GM12872 (cell line): ENCODE measurements around the gene GLRX5.

Experiments used
- TF ChIP-seq, protein P1 (sequence below): IDR thresholded peaks from 3 replicates; pipeline ENCODE4 v1.5.1; 2011; ENCODE audit warnings: low read depth, mild to moderate bottlenecking, low read length, moderate library complexity; ENCODE audit not compliant: insufficient read depth

Gene GLRX5

DNA sequence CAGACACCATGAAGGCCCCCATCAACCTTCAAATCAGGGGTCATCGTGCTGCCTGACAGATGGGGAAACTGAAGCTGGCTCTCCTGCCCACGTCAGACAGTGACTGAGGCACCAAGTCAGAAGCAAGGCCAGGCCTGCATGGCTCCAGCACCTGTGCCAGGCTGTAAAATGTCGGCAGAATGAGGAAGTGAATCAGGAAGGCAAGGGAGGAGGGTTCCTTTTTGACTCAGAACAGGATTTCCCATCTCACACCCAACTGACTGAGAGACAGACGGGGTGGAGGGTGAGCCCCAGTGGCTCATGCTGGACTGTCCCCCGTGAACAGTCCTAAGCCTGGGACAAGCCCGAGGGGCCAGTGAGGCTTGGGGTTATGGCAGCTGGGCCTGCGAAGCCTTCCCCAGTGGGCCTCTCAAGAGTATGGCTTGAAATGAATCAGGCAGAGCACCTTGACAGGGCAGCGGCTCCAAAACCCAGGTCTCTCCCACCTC lies 39.3 kb upstream of the GLRX5 start:
- TF ChIP-seq, protein P1, sequence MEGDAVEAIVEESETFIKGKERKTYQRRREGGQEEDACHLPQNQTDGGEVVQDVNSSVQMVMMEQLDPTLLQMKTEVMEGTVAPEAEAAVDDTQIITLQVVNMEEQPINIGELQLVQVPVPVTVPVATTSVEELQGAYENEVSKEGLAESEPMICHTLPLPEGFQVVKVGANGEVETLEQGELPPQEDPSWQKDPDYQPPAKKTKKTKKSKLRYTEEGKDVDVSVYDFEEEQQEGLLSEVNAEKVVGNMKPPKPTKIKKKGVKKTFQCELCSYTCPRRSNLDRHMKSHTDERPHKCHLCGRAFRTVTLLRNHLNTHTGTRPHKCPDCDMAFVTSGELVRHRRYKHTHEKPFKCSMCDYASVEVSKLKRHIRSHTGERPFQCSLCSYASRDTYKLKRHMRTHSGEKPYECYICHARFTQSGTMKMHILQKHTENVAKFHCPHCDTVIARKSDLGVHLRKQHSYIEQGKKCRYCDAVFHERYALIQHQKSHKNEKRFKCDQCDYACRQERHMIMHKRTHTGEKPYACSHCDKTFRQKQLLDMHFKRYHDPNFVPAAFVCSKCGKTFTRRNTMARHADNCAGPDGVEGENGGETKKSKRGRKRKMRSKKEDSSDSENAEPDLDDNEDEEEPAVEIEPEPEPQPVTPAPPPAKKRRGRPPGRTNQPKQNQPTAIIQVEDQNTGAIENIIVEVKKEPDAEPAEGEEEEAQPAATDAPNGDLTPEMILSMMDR: no peak

GRCh38 chr14:95496111-95496681 lies 38.7 kb upstream of the GLRX5 start:
- TF ChIP-seq, protein P1: no peak

DNA sequence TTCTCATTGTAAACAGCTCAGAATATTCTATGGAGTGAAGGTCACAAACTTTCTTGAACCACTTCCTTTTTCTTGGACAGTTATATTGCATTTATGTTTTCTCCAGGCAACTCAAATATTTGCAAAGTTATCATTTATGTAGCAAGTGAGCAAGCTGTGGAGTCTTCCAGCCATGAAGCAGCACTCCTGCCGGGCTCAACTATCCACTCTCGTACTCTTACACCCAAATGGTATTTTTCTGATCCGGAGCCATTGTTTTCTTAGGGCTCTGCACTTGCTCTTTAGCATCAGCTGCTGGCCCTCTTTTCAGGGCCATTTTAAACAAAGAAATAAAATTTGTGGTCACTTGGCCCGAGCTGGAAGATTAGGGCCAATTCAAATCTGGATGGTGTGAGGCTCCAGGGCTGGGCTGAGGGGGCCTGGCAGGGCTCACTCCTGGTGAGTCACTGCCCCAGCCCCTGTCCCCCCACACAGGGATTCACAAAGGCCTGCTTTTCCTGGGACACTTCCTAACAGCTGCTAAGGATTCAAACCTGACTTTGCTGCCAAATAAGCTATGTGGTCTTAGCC lies 38.1 kb upstream of the GLRX5 start:
- TF ChIP-seq, protein P1: no peak

DNA sequence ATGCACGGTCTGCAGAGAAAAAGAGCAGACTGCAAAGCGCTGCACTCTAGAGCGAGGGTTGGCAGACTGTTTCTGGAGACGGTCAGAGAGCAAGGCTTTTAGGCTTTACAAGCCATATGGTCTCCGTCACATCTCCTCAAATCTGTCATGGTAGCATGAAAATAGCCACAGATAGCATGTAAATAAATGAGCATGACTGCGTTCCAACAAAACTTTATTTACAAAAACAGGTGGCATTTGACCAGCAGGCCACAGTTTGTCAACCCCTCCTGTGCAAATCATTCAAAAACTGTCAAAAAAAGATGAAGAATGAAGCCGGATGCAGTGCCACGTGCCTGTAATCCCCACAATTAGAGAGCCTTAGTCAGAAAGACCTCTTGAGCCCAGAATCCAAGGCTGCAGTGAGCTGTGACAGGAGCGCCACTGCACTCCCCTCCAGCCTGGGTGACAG lies 37.3 kb upstream of the GLRX5 start:
- TF ChIP-seq, protein P1: no peak

DNA sequence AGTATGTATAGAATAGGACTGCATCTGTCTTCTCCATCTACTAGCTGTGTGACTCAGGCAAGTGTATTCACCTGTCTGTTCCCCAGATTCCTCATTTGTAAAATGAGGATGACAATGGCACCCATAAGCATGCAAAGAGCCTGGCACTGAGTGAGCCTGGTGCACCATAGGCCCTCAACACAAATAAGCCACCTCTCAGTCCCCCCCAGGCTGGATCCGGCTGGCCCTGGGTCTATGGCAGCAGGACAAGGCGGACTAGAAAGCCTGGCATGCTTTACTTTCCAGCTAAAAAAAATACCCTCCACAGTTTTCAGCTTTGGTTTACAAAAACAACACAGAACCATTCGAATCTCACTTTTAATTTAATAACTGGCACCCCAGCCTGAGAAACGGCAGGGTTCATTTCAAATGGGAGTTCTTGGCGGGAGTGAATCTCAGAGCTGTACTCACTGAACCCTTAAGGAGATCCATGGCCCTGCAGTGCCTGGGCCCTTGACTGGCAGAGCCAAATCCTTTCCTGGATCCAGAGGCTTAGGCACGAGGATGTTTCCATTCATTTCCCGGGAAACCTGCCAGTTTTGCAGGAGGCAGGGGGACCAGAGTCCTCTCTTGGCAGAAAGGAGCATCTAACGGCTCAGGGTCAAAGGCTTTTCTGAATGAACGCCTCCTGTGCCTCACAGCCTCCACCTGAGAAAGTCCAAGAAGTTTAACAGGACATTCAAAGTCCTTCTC lies 36.1 kb upstream of the GLRX5 start:
- TF ChIP-seq, protein P1: no peak

- TF ChIP-seq, protein P1: no peak
These were observed 35.5 kb upstream of the GLRX5 start for GRCh38 chr14:95499354-95499750.

DNA sequence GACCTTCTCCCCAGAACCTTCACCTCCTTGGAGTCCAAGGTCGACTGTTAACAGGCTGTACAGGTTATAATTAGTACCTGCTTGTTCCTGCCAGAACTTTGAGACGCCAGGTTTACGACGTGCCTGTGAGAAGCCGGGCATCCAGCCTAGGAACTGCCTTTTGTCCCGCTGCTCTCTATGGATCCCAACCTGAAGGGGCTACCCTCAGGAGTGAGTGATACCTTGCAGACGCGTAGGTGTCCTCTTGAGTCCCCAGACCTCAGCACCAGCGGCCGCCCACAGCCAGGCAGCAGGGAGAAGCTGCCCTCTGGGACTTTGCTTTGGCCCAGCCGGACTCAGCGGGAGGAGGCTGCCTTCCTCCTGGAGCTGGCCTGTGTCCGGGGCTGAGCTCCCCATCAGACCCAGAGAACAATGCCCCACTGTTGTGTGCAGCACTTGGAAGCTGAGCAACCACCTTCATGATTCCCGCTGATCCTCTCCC lies 34.6 kb upstream of the GLRX5 start:
- TF ChIP-seq, protein P1: no peak
